H1 (cell line): ENCODE results near the gene DUSP12. TPM values are rescaled to one million over a fixed set of nuclear protein-coding genes. Genes with fewer than 3 reads are reported as not detected.

Source experiments
- ASH2L ChIP-seq: fragments of 200-600, 300-600 bp; sonication (generic); IDR thresholded peaks from one replicate; pipeline ENCODE4 v1.7.1; 2017; ENCODE audit warnings: low read length
- CBX8 ChIP-seq: fragments of 300-800, 300-1000 bp; sonication (generic); IDR thresholded peaks from 2 replicates; pipeline ENCODE4 v1.7.1; 2016; ENCODE audit warnings: low read depth, low read length, borderline replicate concordance
- EGR1 ChIP-seq: IDR thresholded peaks from 2 replicates; pipeline ENCODE4 v1.6.1; 2011; ENCODE audit warnings: low read depth, low read length, borderline replicate concordance
- polyA plus RNA-seq, 7 experiments: library from polyadenylated mRNA; depleted of rRNA in 3 of 7; stranded (reverse) in 5 of 7; unstranded in 2 of 7; fragments of >200 nt in 5 of 7; fragments of 200-250 nt in 2 of 7; gene quantifications; 1 replicate in 5 of 7; 2 replicates in 1 of 7; 4 replicates in 1 of 7; pipeline versions ENCODE4 v1.2.1 to v1.2.3, GENCODE V29; 2011 to 2013; ENCODE audit warnings: missing spikeins in 2 of 7, mixed read lengths in 2 of 7
- total RNA-seq: library from RNA; stranded (reverse); fragmentation: NEBNext Ultra II Directional; extraction: Animal tissue kit (Norgen Biotek cat#: 25700); gene quantifications from 2 replicates; pipeline ENCODE4 v1.2.1, GENCODE V29; 2021

DUSP12 gene
- total and polyA plus RNA-seq, 2 of the 8 experiments (the other 6 are each of a cell fraction or from before 2014, with no cell fraction given): 27.6 to 33.9 TPM

- TF ChIP-seq EGR1: no peak
- TF ChIP-seq CBX8: no peak
- TF ChIP-seq ASH2L: no peak
Measured at GRCh38 chr1:161770250-161770649, 20.7 kb downstream of the DUSP12 start (continued).
